H1 (cell line): ENCODE results near the gene PTGER3. TPM values are rescaled to one million over a fixed set of nuclear protein-coding genes. Genes with fewer than 3 reads are reported as not detected.

Source experiments
- CTCF ChIA-PET: fragments of 300-600 bp; sonication (Branson Sonifier 250); formaldehyde crosslinking; loops from one replicate; lab custom pipeline; 2021; ENCODE audit not compliant: partially characterized antibody; lab: Charles Lee
- POLR2A ChIA-PET: fragments of 300-600 bp; sonication (Branson Sonifier 250); formaldehyde crosslinking; loops from one replicate; lab custom pipeline; 2021; ENCODE audit warnings: inconsistent platforms; ENCODE audit not compliant: partially characterized antibody; lab: Charles Lee
- DNase-seq, 2 experiments: peaks; one replicate each; pipeline versions ENCODE4 v3.0.0 to v3.0.0-alpha.2; 2010 to 2022; ENCODE audit warnings: low spot score in 2 of 2, low read depth in 1 of 2, mixed read lengths in 1 of 2
- FAIRE-seq: peaks from 2 replicates; lab custom pipeline; 2011; peaks lifted over from hg19 to GRCh38; lab: Jason Lieb, UNC
- H2AFZ ChIP-seq: 2 replicates; pipeline ENCODE4 v1.8.1; 2012; ENCODE audit warnings: low read length, inconsistent platforms
- H2AK5ac ChIP-seq: 2 replicates; pipeline ENCODE4 v1.6.1; 2013; ENCODE audit warnings: low read depth, low read length
- H2BK120ac ChIP-seq: replicated peaks from 2 replicates; pipeline ENCODE3; 2013; ENCODE audit warnings: low read depth, low read length, inconsistent platforms
- H2BK12ac ChIP-seq: 2 replicates; pipeline ENCODE4 v1.6.1; 2013; ENCODE audit warnings: low read depth, low read length
- H2BK15ac ChIP-seq: 2 replicates; pipeline ENCODE4 v1.6.1; 2013; ENCODE audit warnings: low read length
- H2BK20ac ChIP-seq: 2 replicates; pipeline ENCODE4 v1.6.1; 2013; ENCODE audit warnings: low read length
- H2BK5ac ChIP-seq: 2 replicates; pipeline ENCODE4 v1.6.1; 2013; ENCODE audit warnings: low read depth, low read length
- H3K14ac ChIP-seq: 2 replicates; pipeline ENCODE4 v1.6.1; 2013; ENCODE audit warnings: inconsistent platforms; ENCODE audit not compliant: insufficient read length
- H3K18ac ChIP-seq: 2 replicates; pipeline ENCODE4 v1.6.1; 2013; ENCODE audit warnings: low read length; ENCODE audit errors: extremely low read depth
- H3K23ac ChIP-seq: 2 replicates; pipeline ENCODE4 v1.6.1; 2013; ENCODE audit warnings: inconsistent platforms; ENCODE audit not compliant: insufficient read length
- H3K23me2 ChIP-seq: 2 replicates; pipeline ENCODE4 v1.6.1; 2013; ENCODE audit warnings: low read depth, low read length
- H3K27ac ChIP-seq: 2 replicates; pipeline ENCODE4 v1.6.1; 2011; ENCODE audit warnings: low read depth, low read length, inconsistent platforms
- H3K27me3 ChIP-seq, 4 experiments: replicated peaks in 1 of 4; 1 replicate in 1 of 4; 2 replicates in 3 of 4; pipeline versions ENCODE4 v1.6.1 to v1.8.1; 2011 to 2013; ENCODE audit warnings: low read length in 3 of 4, mild to moderate bottlenecking in 3 of 4, inconsistent platforms in 2 of 4, mixed read lengths in 2 of 4, moderate library complexity in 1 of 4; ENCODE audit not compliant: control insufficient read depth in 3 of 4, insufficient read depth in 3 of 4; ENCODE audit errors: extremely low read depth in 1 of 4
- H3K36me3 ChIP-seq, 4 experiments: 2 replicates each; pipeline versions ENCODE4 v1.6.1 to v1.8.1; 2011 to 2013; ENCODE audit warnings: mild to moderate bottlenecking in 4 of 4, low read length in 3 of 4, moderate library complexity in 2 of 4, control low read depth in 1 of 4, inconsistent platforms in 1 of 4; ENCODE audit not compliant: insufficient read depth in 4 of 4, control insufficient read depth in 2 of 4
- H3K4ac ChIP-seq: replicated peaks from 2 replicates; pipeline ENCODE3; 2013; ENCODE audit warnings: low read length, low read depth, mixed read lengths, inconsistent platforms; ENCODE audit not compliant: insufficient read length
- H3K4me1 ChIP-seq, 4 experiments: replicated peaks in 1 of 4; 1 replicate in 1 of 4; 2 replicates in 3 of 4; pipeline versions ENCODE4 v1.6.1 to v1.8.1; 2011 to 2013; ENCODE audit warnings: low read length in 3 of 4, inconsistent platforms in 2 of 4, mixed read lengths in 1 of 4; ENCODE audit not compliant: insufficient read depth in 4 of 4, control insufficient read depth in 3 of 4
- H3K4me2 ChIP-seq, 2 experiments: 2 replicates each; pipeline versions ENCODE4 v1.6.1 to v1.8.1; 2011 to 2013; ENCODE audit warnings: low read depth in 2 of 2, low read length in 2 of 2, control low read depth in 1 of 2, inconsistent platforms in 1 of 2, mild to moderate bottlenecking in 1 of 2; ENCODE audit not compliant: insufficient read depth in 1 of 2
- H3K4me3 ChIP-seq, 4 experiments: fragments of 200-600, 300-600 bp in 1 of 4; sonication (generic), shearing (Covaris generic), sonication (Bioruptor Twin) in 1 of 4; 2 replicates each; pipeline versions ENCODE4 v1.5.1 to v1.8.1; 2011 to 2016; ENCODE audit warnings: low read length in 4 of 4, low read depth in 3 of 4, control low read depth in 2 of 4, inconsistent platforms in 2 of 4, mild to moderate bottlenecking in 2 of 4, mixed read lengths in 1 of 4, moderate library complexity in 1 of 4; ENCODE audit not compliant: insufficient read depth in 2 of 4; ENCODE audit errors: extremely low read depth in 1 of 4
- H3K56ac ChIP-seq: replicated peaks from 2 replicates; pipeline ENCODE3; 2013; ENCODE audit warnings: low read depth, mild to moderate bottlenecking, mixed read lengths, low read length, inconsistent platforms; ENCODE audit not compliant: insufficient read length
- H3K79me1 ChIP-seq: 2 replicates; pipeline ENCODE4 v1.6.1; 2013; ENCODE audit warnings: low read depth, low read length, control low read depth
- H3K79me2 ChIP-seq, 2 experiments: 2 replicates each; pipeline versions ENCODE4 v1.6.1 to v1.8.1; 2012 to 2013; ENCODE audit warnings: low read length in 2 of 2, mild to moderate bottlenecking in 2 of 2, inconsistent platforms in 1 of 2; ENCODE audit not compliant: insufficient read depth in 2 of 2, control insufficient read depth in 1 of 2
- H3K9ac ChIP-seq, 4 experiments: replicated peaks in 1 of 4; 1 replicate in 1 of 4; 2 replicates in 3 of 4; pipeline versions ENCODE4 v1.6.1 to v1.8.1; 2011 to 2013; ENCODE audit warnings: low read depth in 3 of 4, low read length in 3 of 4, control low read depth in 2 of 4, mild to moderate bottlenecking in 2 of 4, moderate library complexity in 2 of 4, inconsistent platforms in 1 of 4; ENCODE audit errors: extremely low read depth in 1 of 4
- H3K9me3 ChIP-seq, 2 experiments: 2 replicates each; pipeline versions ENCODE4 v1.6.1 to v1.8.1; 2012 to 2013; ENCODE audit warnings: mild to moderate bottlenecking in 2 of 2, moderate library complexity in 2 of 2, control low read depth in 1 of 2, inconsistent platforms in 1 of 2, low read depth in 1 of 2, low read length in 1 of 2, mixed read lengths in 1 of 2; ENCODE audit not compliant: insufficient read depth in 2 of 2
- H4K20me1 ChIP-seq, 2 experiments: replicated peaks in 1 of 2; 2 replicates each; pipeline versions ENCODE3 to v1.8.1; 2011 to 2013; ENCODE audit warnings: inconsistent platforms in 2 of 2, low read length in 2 of 2, mild to moderate bottlenecking in 1 of 2; ENCODE audit not compliant: insufficient read depth in 2 of 2, control insufficient read depth in 1 of 2
- H4K5ac ChIP-seq: 2 replicates; pipeline ENCODE4 v1.6.1; 2013; ENCODE audit warnings: low read length, low read depth, mixed read lengths, inconsistent platforms; ENCODE audit not compliant: insufficient read length
- H4K8ac ChIP-seq: 2 replicates; pipeline ENCODE4 v1.8.0; 2013; ENCODE audit warnings: mild to moderate bottlenecking, moderate library complexity, low read length, inconsistent platforms; ENCODE audit not compliant: insufficient read depth; ENCODE audit errors: extremely low read depth
- H4K91ac ChIP-seq: replicated peaks from 2 replicates; pipeline ENCODE3; 2013; ENCODE audit warnings: low read length, mixed read lengths, inconsistent platforms; ENCODE audit not compliant: insufficient read length
- EP300 ChIP-seq, 2 experiments: IDR thresholded peaks; 1 replicate in 1 of 2; 2 replicates in 1 of 2; pipeline ENCODE4 v1.6.1; 2011 to 2012; ENCODE audit warnings: low read depth in 2 of 2, low read length in 2 of 2, mild to moderate bottlenecking in 2 of 2, borderline replicate concordance in 1 of 2, inconsistent platforms in 1 of 2, moderate library complexity in 1 of 2
- JUN ChIP-seq: IDR thresholded peaks from 2 replicates; pipeline ENCODE4 v1.6.1; 2011; ENCODE audit warnings: low read depth, mild to moderate bottlenecking, improper control_type of control experiment, low read length
- SAP30 ChIP-seq: fragments of 300-600 bp; sonication (generic); IDR thresholded peaks from 2 replicates; pipeline ENCODE4 v1.7.1; 2012; ENCODE audit warnings: low read length, moderate library complexity, mild to moderate bottlenecking, inconsistent platforms; ENCODE audit not compliant: insufficient read depth, insufficient replicate concordance
- SP4 ChIP-seq: IDR thresholded peaks from 2 replicates; pipeline ENCODE4 v1.6.1; 2012; ENCODE audit warnings: low read length, inconsistent platforms
- TEAD4 ChIP-seq: IDR thresholded peaks from 2 replicates; pipeline ENCODE4 v1.6.1; 2012; ENCODE audit warnings: low read depth, low read length, inconsistent platforms, mixed read lengths
- WGBS, 2 experiments: shearing (Covaris generic) in 1 of 2; methylation state at CpG; one replicate each; pipeline versions ENCODE4 v1.1.6 to v1.1.7; 2013 to 2015; ENCODE audit warnings: low lambda C conversion rate in 2 of 2, mixed read lengths in 2 of 2, inconsistent platforms in 1 of 2, low coverage in 1 of 2, missing lambda C conversion rate in 1 of 2; ENCODE audit not compliant: insufficient replicate concordance in 2 of 2, insufficient coverage in 1 of 2, insufficient read length in 1 of 2; ENCODE audit errors: extremely low coverage in 1 of 2, missing lambda C conversion rate in 1 of 2; 5-methylcytosine and 5-hydroxymethylcytosine counted together
- polyA plus RNA-seq, 7 experiments: library from polyadenylated mRNA; depleted of rRNA in 3 of 7; stranded (reverse) in 5 of 7; unstranded in 2 of 7; fragments of >200 nt in 5 of 7; fragments of 200-250 nt in 2 of 7; gene quantifications; 1 replicate in 5 of 7; 2 replicates in 1 of 7; 4 replicates in 1 of 7; pipeline versions ENCODE4 v1.2.1 to v1.2.3, GENCODE V29; 2011 to 2013; ENCODE audit warnings: missing spikeins in 2 of 7, mixed read lengths in 2 of 7
- total RNA-seq: library from RNA; stranded (reverse); fragmentation: NEBNext Ultra II Directional; extraction: Animal tissue kit (Norgen Biotek cat#: 25700); gene quantifications from 2 replicates; pipeline ENCODE4 v1.2.1, GENCODE V29; 2021

The PTGER3 gene
- total and polyA plus RNA-seq, 2 of the 8 experiments (the other 6 are each of a cell fraction or from before 2014, with no cell fraction given): 0.38 to 0.82 TPM

DNA sequence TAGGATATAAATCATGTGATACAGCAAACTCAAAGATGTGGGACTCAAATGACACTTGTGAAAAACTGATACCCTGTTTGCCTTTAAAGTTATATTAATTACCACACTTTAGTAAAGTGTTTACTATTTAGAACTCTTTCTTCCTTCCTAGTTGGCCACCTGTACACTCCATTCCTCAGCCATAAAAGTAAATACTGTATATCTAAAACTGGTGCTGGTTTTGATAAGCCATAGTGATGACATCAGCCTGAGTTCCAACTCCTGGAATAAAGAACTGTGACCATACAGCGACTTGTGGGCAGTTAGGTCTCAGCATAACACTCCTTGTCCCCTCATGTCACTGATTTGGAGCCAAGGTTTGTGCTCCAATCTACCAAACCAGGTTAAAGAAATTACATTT lies 2.8 kb downstream of the PTGER3 start:
- Histone ChIP-seq H3K4me3 (no peak overlapping the region), H2BK15ac (no peak overlapping the region), H3K36me3 (no peaks in the 10 kb centered on the region), H4K5ac (no peak overlapping the region), H3K4me1 (peaks cover 0 to 7% (median 3%) of the 10 kb centered on the region in 4 experiments; a peak in 4 of 7 replicates), H4K8ac (no peak overlapping the region), H3K56ac (no peak overlapping the region), H3K14ac (no peak overlapping the region), H2BK20ac (no peak overlapping the region), H3K79me2 (no peaks in the 10 kb centered on the region), H3K18ac (no peak overlapping the region), H3K9ac (no peak overlapping the region), H3K4ac (no peak overlapping the region), H3K27me3 (peaks cover 17 to 28% (median 21%) of the 10 kb centered on the region in 4 experiments), H2BK5ac (no peak overlapping the region), H3K4me2 (no peak overlapping the region), H3K9me3 (no peaks in the 10 kb centered on the region), H2AFZ (no peak overlapping the region), H3K27ac (no peak overlapping the region)
- FAIRE-seq (no peak), DNase-seq (no peak)
- 87% methylated on average over 1 of the region's 1 CpG; no CpG with 5 or more reads in 1 of the 2 experiments for WGBS, 2 experiments
- TF ChIP-seq JUN: no peak
- TF ChIP-seq TEAD4: no peak
- TF ChIP-seq EP300 (IDR thresholded peaks at IDR 0.05; ENCODE audit: borderline replicate concordance in 1 of 2, low read depth in 2 of 2, low read length in 2 of 2): no peak
- TF ChIP-seq SP4: no peak
- no peak for TF ChIP-seq SAP30
- TF ChIP-seq, all 59 proteins: peak for 0
- CTCF ChIA-PET: interaction anchor here (0.6 to 1.1 kb wide), 3 partner anchors 8 to 287 kb away, joined by 3 to 4 read pairs (median 3); no protein-coding TSS in a partner anchor
- H2AK5ac ChIP-seq: no peak overlapping the region
- H3K23me2 ChIP-seq: peaks cover 10% of the 10 kb centered on the region; the same call in 1 of the 2 replicates
- H2BK120ac ChIP-seq: no peak overlapping the region
- no peaks in the 10 kb centered on the region for H3K79me1 ChIP-seq
- H4K20me1 ChIP-seq: no peaks in the 10 kb centered on the region
- H3K23ac ChIP-seq: no peak overlapping the region
- POLR2A ChIA-PET: interaction anchor here (1.1 kb wide), 1 partner anchor 10 kb away, joined by 3 read pairs; no protein-coding TSS in a partner anchor
- H2BK12ac ChIP-seq: no peak overlapping the region
- no peak overlapping the region for H4K91ac ChIP-seq
